GM12891 (cell line): ENCODE data around the gene F7.

ENCODE experiments used
- POLR2A ChIP-seq: IDR thresholded peaks from 2 replicates; pipeline ENCODE4 v1.6.1; 2011; ENCODE audit warnings: low read depth, low read length, control low read depth
- POLR2AphosphoS5 ChIP-seq: IDR thresholded peaks from 2 replicates; pipeline ENCODE4 v1.6.1; 2011; ENCODE audit warnings: low read depth, low read length, control low read depth
- POU2F2 ChIP-seq: IDR thresholded peaks from 2 replicates; pipeline ENCODE4 v1.6.1; 2011; ENCODE audit warnings: low read depth, mild to moderate bottlenecking, control low read depth, low read length, moderate library complexity
- TAF1 ChIP-seq: IDR thresholded peaks from 2 replicates; pipeline ENCODE4 v1.6.1; 2011; ENCODE audit warnings: low read depth, low read length, control low read depth

- no peak for TF ChIP-seq POLR2A
- no peak for TF ChIP-seq POLR2AphosphoS5
- TF ChIP-seq TAF1 = no peak
- no peak for TF ChIP-seq POU2F2
These were observed 55.8 kb downstream of the F7 start for GRCh38 chr13:113161433-113161832.
